Measurements from ENCODE around the gene RPLP2.

Gene RPLP2

GRCh38 chr11:823441-824291, 13.9 kb downstream of the RPLP2 start:
- no peak overlapping the region for H3K27ac ChIP-seq
- no peak overlapping the region for H3K4me3 ChIP-seq
- DNase-seq (ENCODE audit: low spot score): no peak
- TF ChIP-seq, protein P1, sequence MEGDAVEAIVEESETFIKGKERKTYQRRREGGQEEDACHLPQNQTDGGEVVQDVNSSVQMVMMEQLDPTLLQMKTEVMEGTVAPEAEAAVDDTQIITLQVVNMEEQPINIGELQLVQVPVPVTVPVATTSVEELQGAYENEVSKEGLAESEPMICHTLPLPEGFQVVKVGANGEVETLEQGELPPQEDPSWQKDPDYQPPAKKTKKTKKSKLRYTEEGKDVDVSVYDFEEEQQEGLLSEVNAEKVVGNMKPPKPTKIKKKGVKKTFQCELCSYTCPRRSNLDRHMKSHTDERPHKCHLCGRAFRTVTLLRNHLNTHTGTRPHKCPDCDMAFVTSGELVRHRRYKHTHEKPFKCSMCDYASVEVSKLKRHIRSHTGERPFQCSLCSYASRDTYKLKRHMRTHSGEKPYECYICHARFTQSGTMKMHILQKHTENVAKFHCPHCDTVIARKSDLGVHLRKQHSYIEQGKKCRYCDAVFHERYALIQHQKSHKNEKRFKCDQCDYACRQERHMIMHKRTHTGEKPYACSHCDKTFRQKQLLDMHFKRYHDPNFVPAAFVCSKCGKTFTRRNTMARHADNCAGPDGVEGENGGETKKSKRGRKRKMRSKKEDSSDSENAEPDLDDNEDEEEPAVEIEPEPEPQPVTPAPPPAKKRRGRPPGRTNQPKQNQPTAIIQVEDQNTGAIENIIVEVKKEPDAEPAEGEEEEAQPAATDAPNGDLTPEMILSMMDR (IDR thresholded peaks at IDR 0.05): no peak

DNA sequence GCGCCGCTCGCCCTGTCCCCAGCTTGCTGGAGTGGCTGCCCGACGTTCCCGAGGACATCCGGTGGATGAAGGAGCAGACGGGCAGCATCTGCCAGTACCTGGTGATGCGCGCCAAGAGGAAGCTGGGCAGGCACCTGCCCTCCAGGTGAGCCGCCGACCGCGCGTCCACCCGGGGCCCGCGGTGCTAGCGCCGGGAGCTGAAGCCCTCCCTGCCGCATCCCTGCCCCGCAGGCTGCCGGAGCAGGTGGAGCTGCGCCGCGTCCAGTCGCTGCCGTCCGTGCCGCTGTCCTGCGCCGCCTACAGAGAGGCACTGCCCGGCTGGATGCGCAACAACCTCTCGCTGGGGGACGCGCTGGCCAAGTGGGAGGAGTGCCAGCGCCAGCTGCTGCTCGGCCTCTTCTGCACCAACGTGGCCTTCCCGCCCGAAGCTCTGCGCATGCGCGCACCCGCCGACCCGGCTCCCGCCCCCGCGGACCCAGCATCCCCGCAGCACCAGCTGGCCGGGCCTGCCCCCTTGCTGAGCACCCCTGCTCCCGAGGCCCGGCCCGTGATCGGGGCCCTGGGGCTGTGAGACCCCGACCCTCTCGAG, 14.6 kb downstream of the RPLP2 start:
- H3K27ac ChIP-seq: no peak overlapping the region
- H3K4me3 ChIP-seq: no peak overlapping the region
- TF ChIP-seq, protein P1 (IDR thresholded peaks at IDR 0.05): no peak
- no peak for DNase-seq (ENCODE audit: low spot score)

- Histone ChIP-seq H3K4me3 (no peak overlapping the region), H3K27ac (no peak overlapping the region)
- TF ChIP-seq, protein P1 (IDR thresholded peaks at IDR 0.05): no peak
- no peak for DNase-seq (ENCODE audit: low spot score)
Measured at GRCh38 chr11:824942-825341, 15.2 kb downstream of the RPLP2 start.

DNA sequence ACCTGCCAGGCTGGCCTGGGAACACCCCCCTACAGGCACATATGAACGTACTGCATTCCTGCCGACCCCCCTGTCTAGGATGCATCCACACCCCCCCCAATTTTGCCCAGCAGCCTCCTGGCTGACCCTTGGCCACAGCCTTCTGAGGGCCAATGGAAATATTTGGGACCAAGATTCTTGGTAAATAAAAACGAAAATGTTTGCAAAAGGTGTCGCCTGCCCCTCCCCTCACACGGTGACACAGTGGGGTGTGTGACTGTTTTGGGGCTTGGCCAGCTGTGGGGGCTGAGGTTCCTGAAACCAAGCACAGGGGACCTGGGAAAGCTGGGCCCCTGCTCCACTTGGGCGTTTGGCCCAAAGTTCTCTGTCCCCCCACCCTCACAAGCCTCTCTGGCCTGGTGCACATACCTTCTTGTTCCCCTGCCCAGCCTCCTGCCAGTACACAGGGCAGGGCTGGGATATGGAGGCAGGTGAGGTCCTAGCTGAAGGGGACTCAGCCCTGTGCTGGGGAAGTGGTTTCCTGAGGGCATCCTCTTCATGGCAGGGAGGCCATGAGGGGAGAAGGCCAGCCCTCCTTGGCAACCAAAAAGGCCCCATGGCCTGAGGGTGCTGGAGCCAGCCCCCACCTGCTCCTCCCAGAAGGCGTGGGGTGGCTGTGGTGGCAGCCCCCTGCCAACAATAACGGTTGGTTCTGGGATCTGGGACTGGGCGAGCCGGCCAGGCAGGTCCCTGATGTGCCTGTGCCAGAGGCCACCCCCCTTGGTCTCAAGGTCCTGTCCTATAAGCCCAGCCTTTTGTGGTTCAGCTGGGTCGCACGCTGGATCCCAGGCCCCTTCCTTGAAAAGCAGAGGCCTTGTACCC, 15.8 kb downstream of the RPLP2 start:
- Histone ChIP-seq H3K4me3 (no peak overlapping the region), H3K27ac (no peak overlapping the region)
- TF ChIP-seq, protein P1 (IDR thresholded peaks at IDR 0.05): no peak
- DNase-seq (ENCODE audit: low spot score): no peak

- Histone ChIP-seq H3K27ac (no peak overlapping the region), H3K4me3 (no peak overlapping the region)
- no peak for DNase-seq (ENCODE audit: low spot score)
- TF ChIP-seq, protein P1 (IDR thresholded peaks at IDR 0.05): no peak
Measured at GRCh38 chr11:826227-826621, 16.5 kb downstream of the RPLP2 start.

DNA sequence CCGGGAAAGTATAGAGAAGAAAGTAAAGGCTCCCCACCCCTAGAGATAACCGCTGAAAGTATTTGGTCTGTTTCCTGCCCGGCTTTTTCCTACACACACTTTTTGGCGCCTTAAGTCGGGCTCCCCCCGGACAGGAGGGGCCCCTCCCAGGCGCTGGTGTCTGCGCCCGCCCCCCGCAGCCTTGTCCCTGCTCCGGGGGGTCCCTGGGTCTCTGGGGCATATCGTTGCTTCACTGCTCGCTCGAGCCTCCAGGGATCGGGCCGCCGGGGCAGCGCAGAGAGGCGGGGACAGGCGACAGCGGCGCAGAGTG, 17.0 kb downstream of the RPLP2 start:
- peak overlapping the region; percentile 64 for H3K4me3 ChIP-seq
- H3K27ac ChIP-seq: peak overlapping the region; percentile 37 to 70
- DNase-seq (ENCODE audit: low spot score): no peak
- TF ChIP-seq, protein P1 (IDR thresholded peaks at IDR 0.05): no peak

Data from coronary artery (tissue), 2 donors.